ENCODE results near the gene TXNDC2.

DNA sequence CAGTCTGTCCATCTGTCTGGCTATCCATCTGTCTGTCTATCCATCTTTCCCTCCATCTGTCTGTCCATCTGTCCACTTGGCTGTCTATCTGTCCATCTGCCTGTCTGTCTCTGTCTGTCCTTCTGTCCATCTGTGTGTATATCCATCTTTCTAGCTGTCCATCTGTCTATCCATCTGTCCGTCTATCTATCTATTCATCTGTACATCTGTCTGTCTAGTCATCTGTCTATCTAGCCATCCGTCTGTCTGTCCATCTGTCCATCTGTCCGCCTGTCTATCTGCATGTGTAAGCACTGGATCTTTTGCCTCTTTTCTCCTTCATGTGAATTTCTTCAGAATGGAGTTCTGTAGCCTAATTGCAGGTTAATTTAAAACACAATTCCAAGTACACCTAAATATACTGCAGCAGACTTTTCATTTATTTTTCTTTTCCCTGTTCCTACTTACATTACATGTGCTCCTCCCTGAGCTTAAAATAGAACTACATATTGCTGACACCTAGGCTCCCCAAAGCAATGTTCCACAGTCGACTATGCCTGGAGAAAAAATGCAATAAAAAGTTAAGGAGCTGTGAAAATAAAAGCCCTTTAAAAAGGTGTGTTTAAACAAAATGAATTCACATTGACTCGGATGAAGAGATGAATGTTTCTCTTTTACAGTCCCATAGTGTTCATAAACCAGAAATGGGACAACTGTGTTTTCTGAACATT lies 37.4 kb upstream of the TXNDC2 start:
- TF ChIP-seq POLR2A (IDR thresholded peaks at IDR 0.05): no peak
- no peak for TF ChIP-seq CTCF (IDR thresholded peaks at IDR 0.05)
- no peak for TF ChIP-seq POLR2AphosphoS5 (IDR thresholded peaks at IDR 0.05)

Measured in prostate gland (tissue), 2 donors.